ENCODE measurements around the gene FRMD4A. TPM values are rescaled to one million over a fixed set of nuclear protein-coding genes. Genes with fewer than 3 reads are reported as not detected.

Gene FRMD4A
- total RNA-seq, 1 donor from 2014 or later, result 28.2 TPM

DNA sequence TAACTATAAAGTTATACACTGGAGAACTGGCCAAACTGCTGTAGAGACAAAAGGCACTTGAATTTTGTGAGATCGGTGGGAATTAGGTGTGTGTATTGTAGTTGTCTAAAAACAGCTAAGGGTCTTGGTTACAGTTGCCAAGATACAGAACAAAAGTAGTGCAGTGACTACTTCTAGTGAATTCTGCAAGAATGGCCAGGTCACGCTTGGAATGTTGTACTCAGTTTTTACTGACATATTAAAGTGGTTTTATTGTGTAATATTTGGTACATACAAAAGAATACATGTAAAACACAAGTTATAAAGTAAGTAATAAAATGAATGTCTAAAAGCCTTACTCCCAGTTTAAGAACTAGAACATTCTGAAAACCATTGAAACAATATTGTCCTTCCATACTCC is 701.6 kb downstream of the FRMD4A start:
- Histone ChIP-seq H3K27me3 (ENCODE audit: control insufficient read depth, insufficient read depth, low read length) (no peaks in the 10 kb centered on the region), H3K36me3 (ENCODE audit: control insufficient read depth, insufficient read depth, low read length) (no peaks in the 10 kb centered on the region), H3K4me3 (ENCODE audit: low read depth, low read length) (no peak overlapping the region)
- no peak for TF ChIP-seq CTCF (IDR thresholded peaks at IDR 0.05; ENCODE audit: insufficient read depth, low read length, poor library complexity, severe bottlenecking)
- DNase-seq (ENCODE audit: low read depth), result no peak

DNA sequence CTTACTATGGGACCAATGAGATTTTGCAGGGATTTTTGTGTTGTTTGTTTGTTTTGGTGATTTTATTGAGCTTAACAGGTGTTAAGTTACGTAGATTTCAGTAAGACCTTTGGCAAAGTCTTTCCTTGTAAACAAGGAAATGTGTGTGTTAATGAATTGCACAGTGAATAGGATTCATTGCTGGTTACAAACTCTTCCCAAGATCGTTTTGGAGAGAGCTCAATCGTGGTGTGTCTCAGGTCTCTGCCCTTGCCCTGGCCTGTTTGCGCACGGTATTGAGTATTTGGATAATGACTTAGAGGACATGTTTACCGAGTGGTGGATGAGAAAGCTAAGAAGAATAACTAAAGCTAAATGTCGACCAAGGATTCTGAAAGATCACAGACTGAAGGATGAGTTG is 702.1 kb downstream of the FRMD4A start:
- Histone ChIP-seq H3K4me3 (ENCODE audit: low read depth, low read length) (no peak overlapping the region), H3K27me3 (ENCODE audit: control insufficient read depth, insufficient read depth, low read length) (no peaks in the 10 kb centered on the region), H3K36me3 (ENCODE audit: control insufficient read depth, insufficient read depth, low read length) (no peaks in the 10 kb centered on the region)
- no peak for DNase-seq (ENCODE audit: low read depth)
- no peak for TF ChIP-seq CTCF (IDR thresholded peaks at IDR 0.05; ENCODE audit: insufficient read depth, low read length, poor library complexity, severe bottlenecking)

DNA sequence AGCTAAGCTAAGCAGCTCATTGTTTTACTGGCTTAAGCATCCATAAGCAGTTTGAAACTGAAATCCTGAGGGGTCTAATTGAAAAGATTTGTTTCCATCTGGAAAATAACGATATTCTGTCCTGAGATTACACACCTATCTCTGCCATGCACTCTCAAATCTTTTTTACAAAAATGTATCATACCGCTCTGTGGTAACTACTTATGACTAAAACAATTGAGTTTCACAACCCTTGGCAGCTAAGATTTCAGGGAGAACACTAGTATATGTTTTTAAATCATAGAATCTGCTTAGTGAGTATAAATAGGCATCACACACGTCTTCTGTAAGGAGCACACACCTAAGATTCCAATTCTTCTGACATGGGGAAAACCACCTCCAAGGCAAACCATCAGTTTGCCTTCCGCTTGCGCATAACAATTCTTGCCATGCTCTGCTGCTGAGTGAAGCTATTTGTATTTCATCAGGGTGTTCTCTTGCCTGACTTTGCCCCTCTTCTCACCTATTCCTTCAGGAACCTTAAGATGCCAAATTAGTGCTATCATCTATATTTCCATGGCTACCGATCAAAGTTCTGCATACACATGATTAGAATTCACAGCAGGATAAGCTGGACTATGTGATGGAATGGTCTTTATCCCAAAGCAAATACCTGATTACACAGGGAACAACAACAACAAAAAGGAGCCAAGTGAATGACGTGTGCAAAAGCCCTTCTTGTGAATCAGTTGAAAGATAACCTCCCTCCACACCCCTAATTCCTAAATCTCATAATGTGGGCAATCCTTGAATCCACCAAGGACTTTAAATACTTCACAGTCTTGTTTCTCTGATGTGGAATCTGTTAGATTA is 703.0 kb downstream of the FRMD4A start:
- Histone ChIP-seq H3K4me3 (ENCODE audit: low read depth, low read length) (no peak overlapping the region), H3K27me3 (ENCODE audit: control insufficient read depth, insufficient read depth, low read length) (no peaks in the 10 kb centered on the region), H3K36me3 (ENCODE audit: control insufficient read depth, insufficient read depth, low read length) (no peaks in the 10 kb centered on the region)
- DNase-seq (ENCODE audit: low read depth), result no peak
- no peak for TF ChIP-seq CTCF (IDR thresholded peaks at IDR 0.05; ENCODE audit: insufficient read depth, low read length, poor library complexity, severe bottlenecking)

DNA sequence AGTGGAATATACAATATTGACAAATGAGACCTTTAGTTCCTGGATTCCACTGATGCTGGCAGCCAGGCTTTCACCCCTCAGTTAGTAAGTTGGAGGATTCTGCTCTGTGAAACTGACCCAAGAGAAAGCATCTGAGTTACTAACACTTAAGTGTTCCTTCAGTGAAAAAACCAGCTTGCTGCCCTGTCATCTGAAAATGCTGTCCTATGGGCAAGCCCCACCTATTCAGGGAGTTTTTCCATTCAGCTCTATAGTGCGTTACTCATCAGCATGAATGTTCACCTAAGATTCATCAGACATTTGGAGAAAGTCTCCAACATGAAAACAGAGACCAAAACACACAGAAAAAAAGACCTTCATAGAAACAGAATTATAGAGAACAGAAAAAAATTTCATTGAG is 706.1 kb downstream of the FRMD4A start:
- H3K27me3 ChIP-seq (ENCODE audit: control insufficient read depth, insufficient read depth, low read length), result no peaks in the 10 kb centered on the region
- no peak overlapping the region for H3K4me3 ChIP-seq (ENCODE audit: low read depth, low read length)
- no peak for TF ChIP-seq CTCF (IDR thresholded peaks at IDR 0.05; ENCODE audit: insufficient read depth, low read length, poor library complexity, severe bottlenecking)
- no peak for DNase-seq (ENCODE audit: low read depth)
- peaks cover 2% of the 10 kb centered on the region for H3K36me3 ChIP-seq (ENCODE audit: control insufficient read depth, insufficient read depth, low read length)

- H3K27me3 ChIP-seq (ENCODE audit: control insufficient read depth, insufficient read depth, low read length), result no peaks in the 10 kb centered on the region
- peaks cover 2% of the 10 kb centered on the region for H3K36me3 ChIP-seq (ENCODE audit: control insufficient read depth, insufficient read depth, low read length)
- no peak overlapping the region for H3K4me3 ChIP-seq (ENCODE audit: low read depth, low read length)
- no peak for TF ChIP-seq CTCF (IDR thresholded peaks at IDR 0.05; ENCODE audit: insufficient read depth, low read length, poor library complexity, severe bottlenecking)
- DNase-seq (ENCODE audit: low read depth), result no peak
Measured at GRCh38 chr10:13621931-13622330, 708.8 kb downstream of the FRMD4A start.

DNA sequence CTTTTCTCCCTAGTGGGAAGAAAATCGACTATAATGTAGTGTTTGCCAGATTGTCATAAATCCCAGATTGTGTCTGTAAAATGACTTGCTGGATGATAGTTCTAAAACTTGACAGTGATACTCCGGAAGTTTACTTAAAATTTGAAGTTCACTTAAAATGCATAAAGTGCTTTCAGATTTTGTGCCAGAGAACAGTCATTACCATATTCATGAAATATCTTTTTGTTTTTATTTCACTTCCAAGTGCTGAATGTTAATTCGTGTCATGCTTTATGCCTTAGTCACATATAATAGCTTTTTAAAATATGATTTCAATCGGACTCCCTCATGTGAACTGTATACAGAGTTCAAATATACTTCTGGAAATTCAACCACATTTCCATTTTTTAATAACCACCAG is 713.6 kb downstream of the FRMD4A start:
- TF ChIP-seq CTCF (IDR thresholded peaks at IDR 0.05; ENCODE audit: insufficient read depth, low read length, poor library complexity, severe bottlenecking), result no peak
- H3K27me3 ChIP-seq (ENCODE audit: control insufficient read depth, insufficient read depth, low read length), result no peaks in the 10 kb centered on the region
- no peak for DNase-seq (ENCODE audit: low read depth)
- no peak overlapping the region for H3K4me3 ChIP-seq (ENCODE audit: low read depth, low read length)
- H3K36me3 ChIP-seq (ENCODE audit: control insufficient read depth, insufficient read depth, low read length), result peaks cover 2% of the 10 kb centered on the region
